Smooth muscle cell (in vitro differentiated cells): ENCODE data around the gene ALDH1L1. TPM values are rescaled to one million over a fixed set of nuclear protein-coding genes. Genes with fewer than 3 reads are reported as not detected.

Experiments used
- DNase-seq: peaks from one replicate; lab custom pipeline; 2025; ENCODE audit not compliant: unreplicated experiment; lab: John Stamatoyannopoulos, UW
- H2AFZ ChIP-seq: fragments of 200-600 bp; sonication (generic); 2 replicates; pipeline ENCODE4 v1.6.0; 2016; ENCODE audit warnings: antibody characterized with exemption, low read depth, mild to moderate bottlenecking
- H3F3A ChIP-seq: fragments of 200-600 bp; sonication (generic); 2 replicates; pipeline ENCODE4 v1.6.0; 2017; ENCODE audit warnings: antibody characterized with exemption, low read depth
- H3K27ac ChIP-seq: fragments of 200-600 bp; sonication (generic); 2 replicates; pipeline ENCODE4 v1.5.1; 2016; ENCODE audit warnings: low read depth, mild to moderate bottlenecking
- H3K27me3 ChIP-seq: fragments of 200-600 bp; sonication (generic); 2 replicates; pipeline ENCODE4 v1.6.1; 2016; ENCODE audit warnings: low read depth, mild to moderate bottlenecking
- H3K36me3 ChIP-seq: fragments of 200-600 bp; sonication (generic); 2 replicates; pipeline ENCODE4 v1.5.1; 2016; ENCODE audit warnings: low read depth
- H3K4me1 ChIP-seq: fragments of 200-600 bp; sonication (generic); 2 replicates; pipeline ENCODE4 v1.5.1; 2016; ENCODE audit warnings: low read depth
- H3K4me2 ChIP-seq: fragments of 200-600 bp; sonication (generic); 2 replicates; pipeline ENCODE4 v1.6.0; 2016; ENCODE audit warnings: mild to moderate bottlenecking
- H3K4me3 ChIP-seq: fragments of 200-600 bp; sonication (generic); 2 replicates; pipeline ENCODE4 v1.5.1; 2016; ENCODE audit warnings: mild to moderate bottlenecking
- H3K79me2 ChIP-seq: fragments of 200-600 bp; sonication (generic); 2 replicates; pipeline ENCODE4 v1.6.0; 2016; ENCODE audit warnings: low read depth, mild to moderate bottlenecking
- H3K9ac ChIP-seq: fragments of 200-600 bp; sonication (generic); 2 replicates; pipeline ENCODE4 v1.6.0; 2016; ENCODE audit warnings: low read depth
- H3K9me3 ChIP-seq: fragments of 200-600 bp; sonication (generic); replicated peaks from 2 replicates; pipeline ENCODE4 v1.5.1; 2016; ENCODE audit warnings: low read depth
- H4K20me1 ChIP-seq: fragments of 200-600 bp; sonication (generic); 2 replicates; pipeline ENCODE4 v1.6.0; 2016; ENCODE audit warnings: low read depth
- WGBS: methylation state at CpG from one replicate; pipeline ENCODE4 v1.1.7; 2016; ENCODE audit warnings: low lambda C conversion rate; 5-methylcytosine and 5-hydroxymethylcytosine counted together
- polyA plus RNA-seq: library from polyadenylated mRNA; unstranded; fragments of >200 nt; fragmentation: Nextera tagmentation; extraction: Ambion mirVana; gene quantifications from 2 replicates; pipeline ENCODE4 v1.2.1, GENCODE V29; 2016
- total RNA-seq: library from RNA; depleted of rRNA; stranded (reverse); fragments of >200 nt; gene quantifications from 2 replicates; pipeline ENCODE4 v1.2.3, GENCODE V29; 2014
- TF ChIP-seq, protein P1 (sequence below): fragments of 200-600 bp; sonication (generic); IDR thresholded peaks from 2 replicates; pipeline ENCODE4 v1.5.1; 2017; ENCODE audit warnings: borderline replicate concordance, mild to moderate bottlenecking, antibody characterized with exemption; ENCODE audit not compliant: insufficient read depth, poor library complexity, severe bottlenecking

Gene ALDH1L1
- total and polyA plus RNA-seq, 2 experiments from 2014 or later = 0.48 TPM; not detected in 1

DNA sequence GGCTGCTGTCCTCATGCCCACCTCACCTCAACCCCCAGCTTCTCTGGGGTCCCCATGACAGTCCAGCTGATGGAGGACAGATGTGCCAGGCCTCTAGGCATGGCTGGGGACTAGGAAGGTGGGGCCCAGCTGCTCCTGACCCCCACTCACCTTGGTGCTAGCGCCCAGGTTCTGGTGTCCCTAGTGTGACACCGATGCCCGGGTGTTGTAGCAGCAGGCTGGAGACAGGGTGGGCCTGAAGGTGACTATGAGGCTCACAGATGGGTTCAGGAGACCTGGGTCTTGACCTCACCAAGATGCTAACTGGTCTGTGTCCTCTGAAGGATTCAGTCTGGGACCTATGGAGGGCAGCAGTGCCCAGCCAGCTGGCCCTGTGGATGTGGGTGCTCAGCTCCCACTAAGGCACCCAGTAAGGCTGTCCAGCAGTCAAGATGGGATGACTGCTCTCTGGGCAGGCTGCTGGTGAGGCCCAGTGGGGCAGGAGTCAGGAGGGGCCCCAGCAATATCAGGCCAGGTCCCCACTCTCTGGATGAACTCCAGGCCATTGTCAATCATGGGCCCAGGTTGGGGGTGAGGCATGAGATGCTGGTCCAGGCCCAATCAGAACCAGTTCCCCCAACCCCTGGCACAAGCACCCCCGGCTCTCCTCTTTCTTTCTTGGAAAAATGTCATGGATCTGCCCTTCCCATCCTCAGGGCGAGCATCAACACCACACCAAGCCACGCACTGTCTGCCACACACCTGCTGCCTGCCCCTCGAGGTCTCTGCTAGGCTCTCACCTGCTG, 33.0 kb downstream of the ALDH1L1 start:
- no peak for DNase-seq
- WGBS = 88% methylated on average over 7 of the region's 7 CpGs
- H3K4me1 ChIP-seq = no peaks in the 10 kb centered on the region

DNA sequence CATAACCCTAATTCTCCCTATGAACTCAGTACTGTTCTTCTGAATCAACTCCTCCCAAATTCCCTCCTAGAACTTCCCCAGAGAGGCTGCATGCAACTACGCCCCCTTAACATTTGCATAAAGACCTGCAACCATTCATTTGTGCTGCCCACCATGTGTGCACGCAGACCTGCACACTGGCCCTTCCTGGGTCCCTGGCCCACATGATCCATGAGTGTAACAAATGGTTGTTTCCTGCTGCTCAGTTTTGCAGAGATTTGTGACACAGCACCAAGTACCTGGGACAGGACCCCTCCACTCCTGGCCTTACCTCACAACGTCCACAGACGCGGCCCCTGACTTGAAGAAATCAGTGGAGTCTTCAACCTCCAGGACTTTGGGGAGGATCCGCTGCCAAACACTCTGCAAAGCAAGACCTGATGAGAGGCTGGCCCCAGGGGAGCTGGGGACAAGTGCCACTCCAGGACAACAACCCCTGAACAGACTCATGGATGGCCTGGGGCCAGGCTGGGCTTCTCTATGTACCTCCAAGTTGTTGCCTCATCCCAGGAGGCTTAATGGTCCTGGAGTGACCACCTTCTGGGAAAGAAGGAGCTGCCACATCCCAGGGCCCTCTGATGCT, 33.8 kb downstream of the ALDH1L1 start:
- Histone ChIP-seq H2AFZ (no peak overlapping the region), H3K4me3 (no peak overlapping the region), H3K4me2 (no peak overlapping the region), H3K27ac (no peak overlapping the region), H3K36me3 (no peaks in the 10 kb centered on the region), H3K9ac (no peak overlapping the region), H3K4me1 (no peaks in the 10 kb centered on the region), H4K20me1 (no peaks in the 10 kb centered on the region), H3F3A (no peaks in the 10 kb centered on the region), H3K9me3 (no peaks in the 10 kb centered on the region), H3K27me3 (peaks cover 27% of the 10 kb centered on the region), H3K79me2 (no peaks in the 10 kb centered on the region)
- TF ChIP-seq, protein P1, sequence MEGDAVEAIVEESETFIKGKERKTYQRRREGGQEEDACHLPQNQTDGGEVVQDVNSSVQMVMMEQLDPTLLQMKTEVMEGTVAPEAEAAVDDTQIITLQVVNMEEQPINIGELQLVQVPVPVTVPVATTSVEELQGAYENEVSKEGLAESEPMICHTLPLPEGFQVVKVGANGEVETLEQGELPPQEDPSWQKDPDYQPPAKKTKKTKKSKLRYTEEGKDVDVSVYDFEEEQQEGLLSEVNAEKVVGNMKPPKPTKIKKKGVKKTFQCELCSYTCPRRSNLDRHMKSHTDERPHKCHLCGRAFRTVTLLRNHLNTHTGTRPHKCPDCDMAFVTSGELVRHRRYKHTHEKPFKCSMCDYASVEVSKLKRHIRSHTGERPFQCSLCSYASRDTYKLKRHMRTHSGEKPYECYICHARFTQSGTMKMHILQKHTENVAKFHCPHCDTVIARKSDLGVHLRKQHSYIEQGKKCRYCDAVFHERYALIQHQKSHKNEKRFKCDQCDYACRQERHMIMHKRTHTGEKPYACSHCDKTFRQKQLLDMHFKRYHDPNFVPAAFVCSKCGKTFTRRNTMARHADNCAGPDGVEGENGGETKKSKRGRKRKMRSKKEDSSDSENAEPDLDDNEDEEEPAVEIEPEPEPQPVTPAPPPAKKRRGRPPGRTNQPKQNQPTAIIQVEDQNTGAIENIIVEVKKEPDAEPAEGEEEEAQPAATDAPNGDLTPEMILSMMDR = no peak
- DNase-seq = no peak
- WGBS = 89% methylated on average over 6 of the region's 6 CpGs

More for the DNA sequence above, 33.0 kb downstream of the ALDH1L1 start:
- no peak overlapping the region for H3K9ac ChIP-seq
- H3K27ac ChIP-seq = no peak overlapping the region
- no peaks in the 10 kb centered on the region for H3K36me3 ChIP-seq
- peaks cover 20% of the 10 kb centered on the region for H3K27me3 ChIP-seq
- no peak overlapping the region for H3K4me2 ChIP-seq
- no peaks in the 10 kb centered on the region for H3K9me3 ChIP-seq
- no peak overlapping the region for H2AFZ ChIP-seq
- no peak overlapping the region for H3K4me3 ChIP-seq
- no peaks in the 10 kb centered on the region for H3K79me2 ChIP-seq
- TF ChIP-seq, protein P1 = no peak
- H4K20me1 ChIP-seq = no peaks in the 10 kb centered on the region
- no peaks in the 10 kb centered on the region for H3F3A ChIP-seq

DNA sequence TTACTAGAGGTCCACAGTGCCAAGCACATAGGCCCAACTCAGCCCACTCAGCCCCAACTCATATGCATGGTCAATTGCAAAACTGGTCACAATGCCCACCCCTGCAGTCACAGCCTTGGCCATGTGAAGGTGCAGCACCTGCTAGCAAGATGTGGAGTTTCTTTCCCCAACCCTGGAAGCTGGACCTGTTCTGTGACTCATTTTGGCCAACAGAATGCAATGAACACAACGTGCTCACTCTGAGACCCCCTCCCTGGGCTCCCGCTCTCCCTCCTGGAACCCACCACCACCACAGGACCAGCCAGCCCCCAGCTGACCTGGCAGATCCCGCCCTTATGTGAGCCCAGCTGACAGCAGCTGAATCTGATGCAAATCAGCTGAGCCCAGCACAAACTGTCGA, 34.4 kb downstream of the ALDH1L1 start:
- Histone ChIP-seq H3F3A (no peaks in the 10 kb centered on the region), H3K36me3 (no peaks in the 10 kb centered on the region), H2AFZ (no peak overlapping the region), H3K4me2 (no peak overlapping the region), H3K27ac (no peak overlapping the region), H3K79me2 (no peaks in the 10 kb centered on the region), H3K9me3 (no peaks in the 10 kb centered on the region), H3K9ac (no peak overlapping the region), H4K20me1 (no peaks in the 10 kb centered on the region), H3K27me3 (peaks cover 32% of the 10 kb centered on the region), H3K4me3 (no peak overlapping the region), H3K4me1 (no peaks in the 10 kb centered on the region)
- no peak for DNase-seq
- WGBS = 90% methylated on average over 4 of the region's 4 CpGs
- TF ChIP-seq, protein P1 = no peak
